ENCODE results near the gene PGBD2. TPM values are rescaled to one million over a fixed set of nuclear protein-coding genes. Genes with fewer than 3 reads are reported as not detected.

The PGBD2 gene
- total and polyA plus RNA-seq, 9 of the 15 experiments (the other 6 are each of a cell fraction or from before 2014, with no cell fraction given), result 11.9 to 21.8 (median 14.7) TPM

DNA sequence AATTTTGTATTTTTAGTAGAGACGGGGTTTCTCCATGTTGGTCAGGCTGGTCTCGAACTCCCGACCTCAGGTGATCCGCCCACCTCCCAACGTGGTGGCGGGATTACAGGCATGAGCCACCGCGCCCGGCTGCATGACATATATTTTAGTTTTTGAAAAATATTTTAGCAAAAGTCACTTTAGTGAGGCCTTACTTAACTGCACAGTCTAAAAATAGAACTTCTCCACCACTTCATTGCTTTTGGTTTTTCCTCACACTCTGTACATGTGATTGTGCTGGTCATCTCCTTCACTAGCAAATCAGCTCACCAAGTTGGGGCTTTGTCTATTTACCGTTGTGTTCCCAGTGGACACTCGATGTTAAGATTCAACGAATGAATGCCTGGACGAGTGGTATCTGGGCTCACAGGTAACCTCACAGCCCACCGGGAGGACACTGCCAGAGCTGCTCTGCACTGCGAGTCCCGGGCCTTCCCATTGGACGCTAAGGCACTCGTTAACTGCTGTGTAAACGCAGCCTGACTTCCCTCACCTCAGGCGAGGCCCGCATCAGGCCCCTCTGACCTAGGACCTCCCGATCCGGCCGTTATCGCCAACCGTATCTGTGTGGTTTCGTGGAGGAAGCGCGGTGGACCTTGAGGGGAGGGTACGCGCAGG lies 33.2 kb upstream of the PGBD2 start (continued):
- TF ChIP-seq CEBPG (CRISPR knock-in tag; IDR thresholded peaks at IDR 0.05) (0 out of 2 replicates have a peak, but pooled peaks have one; percentile 19), CEBPG (tag; conservative IDR thresholded peaks at IDR 0.05 in 1 of 2, IDR thresholded peaks at IDR 0.05 in 1 of 2) (no peak; a peak in 1 of 4 replicates), FOXJ3 (CRISPR knock-in tag; IDR thresholded peaks at IDR 0.05) (no peak), TAF1 (IDR thresholded peaks at IDR 0.05; ENCODE audit: control insufficient read depth, extremely low read depth, insufficient read depth, low read length, severe bottlenecking) (no peak), MBD2 (IDR thresholded peaks at IDR 0.05; ENCODE audit: borderline replicate concordance, low read depth) (no peak), CCNT2 (IDR thresholded peaks at IDR 0.05; ENCODE audit: borderline replicate concordance, extremely low read depth, insufficient read length, low read depth, low read length) (no peak), PCBP1 (IDR thresholded peaks at IDR 0.05; ENCODE audit: low read depth, low read length, poor library complexity, severe bottlenecking) (no peak), POLR2G (IDR thresholded peaks at IDR 0.05; ENCODE audit: low read depth, low read length) (0 out of 2 replicates have a peak, but pooled peaks have one; percentile 59), CSDE1 (IDR thresholded peaks at IDR 0.05) (peak in 1 of 2 experiments; percentile 30; a peak in 1 of 4 replicates), TAF15 (IDR thresholded peaks at IDR 0.05; ENCODE audit: low read depth, low read length) (no peak)
